NB4 (cell line): ENCODE data around the gene CDC123.

Experiments
- CTCF ChIP-seq: IDR thresholded peaks from one replicate; pipeline ENCODE4 v1.5.1; 2012; ENCODE audit warnings: low read depth, low read length
- MAX ChIP-seq: IDR thresholded peaks from 2 replicates; pipeline ENCODE4 v1.6.1; 2011; ENCODE audit warnings: low read depth, low read length
- MYC ChIP-seq: IDR thresholded peaks from 2 replicates; pipeline ENCODE4 v1.6.1; 2011; ENCODE audit warnings: low read depth, low read length
- POLR2A ChIP-seq: IDR thresholded peaks from 2 replicates; pipeline ENCODE4 v1.6.1; 2011; ENCODE audit warnings: mild to moderate bottlenecking; ENCODE audit not compliant: insufficient read length; ENCODE audit errors: extremely low read depth

- TF ChIP-seq CTCF (no peak), MAX (no peak), POLR2A (no peak), MYC (no peak)
These were observed 17.6 kb downstream of the CDC123 start for GRCh38 chr10:12213621-12214020.
